Muscle layer of duodenum (tissue), 2 donors: Measurements from ENCODE around the gene PGPEP1.
"Not testable (repeated sequence)": the region's sequence is repeated elsewhere in the genome, so short reads cannot be mapped to it uniquely, and the experiment has no call there.

Experiments
- H3K27ac ChIP-seq: one replicate; pipeline ENCODE4 v1.7.0; 2013; ENCODE audit warnings: mild to moderate bottlenecking, low read length
- H3K27me3 ChIP-seq: one replicate; pipeline ENCODE4 v1.7.0; 2013; ENCODE audit warnings: low read depth, mild to moderate bottlenecking, control low read depth, low read length
- H3K36me3 ChIP-seq, 2 donors: one replicate each; pipeline ENCODE4 v1.7.0; 2013; ENCODE audit warnings: low read length in 2 of 2, control low read depth in 1 of 2, mild to moderate bottlenecking in 1 of 2; ENCODE audit not compliant: insufficient read depth in 2 of 2, control insufficient read depth in 1 of 2
- H3K4me1 ChIP-seq, 2 donors: one replicate each; pipeline ENCODE4 v1.7.0; 2013; ENCODE audit warnings: low read length in 2 of 2, mild to moderate bottlenecking in 2 of 2, control low read depth in 1 of 2, moderate library complexity in 1 of 2; ENCODE audit not compliant: insufficient read depth in 2 of 2, control insufficient read depth in 1 of 2
- H3K4me3 ChIP-seq, 2 donors: one replicate each; pipeline ENCODE4 v1.7.0; 2013; ENCODE audit warnings: low read length in 2 of 2, low read depth in 1 of 2, mild to moderate bottlenecking in 1 of 2
- H3K9me3 ChIP-seq, 2 donors: one replicate each; pipeline ENCODE4 v1.7.0; 2013; ENCODE audit warnings: low read length in 2 of 2, control low read depth in 1 of 2, mild to moderate bottlenecking in 1 of 2; ENCODE audit not compliant: control insufficient read depth in 1 of 2
- donor health status: healthy.

PGPEP1 gene

GRCh38 chr19:18339723-18340122 lies 675 bp upstream of the PGPEP1 start:
- H3K4me3 ChIP-seq: peak overlapping the region; percentile 78 to 94

DNA sequence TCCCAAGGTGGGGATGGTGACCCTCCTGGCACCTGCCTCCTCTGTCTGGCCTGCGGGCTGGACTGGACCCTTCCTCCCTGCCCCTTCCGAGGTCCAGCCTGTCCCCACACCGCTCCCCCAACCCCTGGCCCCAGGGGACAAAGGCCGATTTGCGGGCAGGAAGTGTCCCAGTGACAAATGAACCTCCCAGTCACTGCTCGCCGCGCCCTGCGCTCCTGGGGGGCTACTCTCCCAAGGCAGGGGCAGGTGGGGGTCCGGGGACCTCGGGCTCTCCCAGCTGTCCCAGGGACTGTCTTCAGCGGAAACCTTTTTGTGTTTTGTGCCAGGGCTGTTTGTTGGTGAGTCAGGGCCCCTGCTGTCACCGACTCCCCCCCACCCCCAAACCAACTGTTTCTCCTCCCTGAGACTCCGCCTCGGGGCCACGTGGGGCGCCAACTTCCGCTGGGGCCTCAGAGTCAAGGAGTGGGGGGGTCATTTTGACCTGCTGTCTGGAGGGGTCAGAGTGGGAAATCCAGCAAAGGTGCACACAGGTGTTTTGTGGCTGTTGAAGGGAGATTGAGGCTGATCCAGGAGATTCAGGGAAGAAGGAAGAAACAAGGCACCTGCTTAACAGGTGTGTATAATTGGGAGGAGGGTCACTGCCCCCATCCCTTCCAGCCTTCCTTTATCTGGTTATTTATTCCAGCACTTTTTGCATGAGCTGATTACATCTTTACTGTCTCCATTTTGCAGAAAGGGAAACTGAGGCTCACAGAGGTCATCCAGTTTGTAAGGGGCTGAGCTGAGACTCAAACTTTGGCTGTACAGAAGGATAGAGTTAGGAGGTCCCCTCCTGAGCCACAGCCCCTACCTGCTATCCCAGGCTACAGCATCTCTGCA lies 831 bp downstream of the PGPEP1 start:
- Histone ChIP-seq H3K4me1 (peaks cover 4 to 15% of the 10 kb centered on the region in 2 donors), H3K36me3 (peaks cover 0 to 9% of the 10 kb centered on the region in 2 donors), H3K9me3 (no peaks in the 10 kb centered on the region), H3K27me3 (no peaks in the 10 kb centered on the region), H3K4me3 (peak overlapping the region; percentile 78 to 94), H3K27ac (peak overlapping the region; percentile 69)

More at GRCh38 chr19:18339723-18340122, 675 bp upstream of the PGPEP1 start:
- no peaks in the 10 kb centered on the region for H3K27me3 ChIP-seq
- no peaks in the 10 kb centered on the region for H3K9me3 ChIP-seq
- peaks cover 4 to 15% of the 10 kb centered on the region in 2 donors for H3K4me1 ChIP-seq
- H3K27ac ChIP-seq: no peak overlapping the region
- peaks cover 0 to 5% of the 10 kb centered on the region in 2 donors for H3K36me3 ChIP-seq

DNA sequence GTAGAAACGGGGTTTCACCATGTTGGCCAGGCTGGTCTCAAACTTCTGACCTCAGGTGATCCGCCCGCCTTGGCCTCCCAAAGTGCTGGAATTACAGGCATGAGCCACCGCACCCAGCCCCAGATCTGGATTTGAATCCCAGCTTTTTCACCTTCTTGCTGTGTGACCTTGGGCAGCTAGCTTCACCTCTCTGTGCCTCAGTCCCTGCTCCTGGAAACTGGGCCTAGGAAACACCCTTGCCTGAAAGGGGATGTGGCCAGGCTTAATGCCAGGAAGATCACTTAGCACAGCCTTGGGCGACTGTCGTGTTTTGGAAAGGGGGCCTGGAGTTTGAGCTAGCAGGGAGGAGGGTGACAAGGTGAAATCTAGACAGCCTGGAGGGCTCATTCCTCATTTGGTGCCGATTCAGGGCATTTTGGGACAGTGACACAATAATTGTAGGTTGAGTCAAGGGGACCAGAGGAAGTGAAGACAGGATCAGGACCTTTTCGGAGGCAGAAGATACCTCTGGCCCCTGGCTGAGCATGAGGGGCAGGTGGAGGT lies 1.8 kb downstream of the PGPEP1 start:
- Histone ChIP-seq H3K27me3 (no peaks in the 10 kb centered on the region), H3K27ac (no peak overlapping the region), H3K9me3 (no peaks in the 10 kb centered on the region), H3K4me1 (peaks cover 4 to 15% of the 10 kb centered on the region in 2 donors), H3K4me3 (no peak overlapping the region), H3K36me3 (peaks cover 0 to 10% of the 10 kb centered on the region in 2 donors)

DNA sequence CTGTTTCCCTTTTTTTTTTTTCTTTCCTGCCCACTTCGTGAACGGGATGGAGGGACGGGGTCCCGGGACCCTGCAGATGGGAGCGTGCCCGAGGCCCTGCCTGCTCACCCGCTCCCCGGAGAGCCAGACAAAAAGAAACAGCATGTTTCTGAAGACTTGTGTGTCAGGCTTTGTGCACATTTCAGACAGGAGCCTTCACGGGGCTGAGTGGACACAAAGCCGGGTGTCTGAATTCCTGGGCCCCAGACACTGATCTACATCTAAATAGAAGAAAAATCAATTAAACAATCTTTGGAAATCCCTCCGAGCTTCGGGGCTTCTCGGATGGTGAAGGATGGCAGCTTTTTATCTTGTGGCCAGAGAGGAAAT lies 4.2 kb downstream of the PGPEP1 start:
- no peak overlapping the region for H3K4me3 ChIP-seq
- H3K27me3 ChIP-seq: no peaks in the 10 kb centered on the region
- no peaks in the 10 kb centered on the region for H3K9me3 ChIP-seq
- H3K36me3 ChIP-seq: peaks cover 0 to 10% of the 10 kb centered on the region in 2 donors
- H3K4me1 ChIP-seq: peaks cover 4 to 15% of the 10 kb centered on the region in 2 donors
- no peak overlapping the region for H3K27ac ChIP-seq

- no peak overlapping the region for H3K4me3 ChIP-seq
- no peaks in the 10 kb centered on the region for H3K27me3 ChIP-seq
- H3K36me3 ChIP-seq: peaks cover 1 to 10% of the 10 kb centered on the region in 2 donors
- H3K9me3 ChIP-seq: no peaks in the 10 kb centered on the region
- H3K4me1 ChIP-seq: peaks cover 4 to 11% of the 10 kb centered on the region in 2 donors
- H3K27ac ChIP-seq: no peak overlapping the region
Observed at GRCh38 chr19:18345296-18345695, 4.9 kb downstream of the PGPEP1 start.

GRCh38 chr19:18346091-18346490 lies 5.7 kb downstream of the PGPEP1 start:
- Histone ChIP-seq H3K27me3 (no peaks in the 10 kb centered on the region), H3K9me3 (no peaks in the 10 kb centered on the region), H3K4me1 (peaks cover 4 to 8% of the 10 kb centered on the region in 2 donors), H3K4me3 (no peak overlapping the region), H3K36me3 (peaks cover 3 to 10% of the 10 kb centered on the region in 2 donors), H3K27ac (no peak overlapping the region)

GRCh38 chr19:18348171-18348570 lies 7.8 kb downstream of the PGPEP1 start:
- peaks cover 3 to 10% of the 10 kb centered on the region in 2 donors for H3K36me3 ChIP-seq
- H3K4me3 ChIP-seq: no peak overlapping the region
- no peaks in the 10 kb centered on the region for H3K9me3 ChIP-seq
- H3K27ac ChIP-seq: no peak overlapping the region
- no peaks in the 10 kb centered on the region for H3K27me3 ChIP-seq
- H3K4me1 ChIP-seq: peaks cover 0 to 4% of the 10 kb centered on the region in 2 donors

- not testable (repeated sequence) for H3K9me3 ChIP-seq, H3K27ac ChIP-seq, H3K4me3 ChIP-seq, H3K27me3 ChIP-seq, H3K4me1 ChIP-seq
- peaks cover 3 to 10% of the 10 kb centered on the region in 2 donors for H3K36me3 ChIP-seq
Observed at GRCh38 chr19:18348818-18349339, 8.5 kb downstream of the PGPEP1 start.

- H3K36me3 ChIP-seq: peaks cover 3 to 6% of the 10 kb centered on the region in 2 donors
- no peak overlapping the region for H3K4me3 ChIP-seq
- no peaks in the 10 kb centered on the region for H3K4me1 ChIP-seq
Observed at GRCh38 chr19:18349524-18350128, 9.2 kb downstream of the PGPEP1 start.

GRCh38 chr19:18350490-18350889 lies 10.1 kb downstream of the PGPEP1 start:
- H3K9me3 ChIP-seq: no peaks in the 10 kb centered on the region
- H3K27ac ChIP-seq: no peak overlapping the region
- H3K36me3 ChIP-seq: peaks cover 5 to 7% of the 10 kb centered on the region in 2 donors
- no peak overlapping the region for H3K4me3 ChIP-seq
- no peaks in the 10 kb centered on the region for H3K27me3 ChIP-seq
- no peaks in the 10 kb centered on the region for H3K4me1 ChIP-seq

More at GRCh38 chr19:18349524-18350128, 9.2 kb downstream of the PGPEP1 start:
- Histone ChIP-seq H3K27me3 (no peaks in the 10 kb centered on the region), H3K27ac (no peak overlapping the region), H3K9me3 (no peaks in the 10 kb centered on the region)

DNA sequence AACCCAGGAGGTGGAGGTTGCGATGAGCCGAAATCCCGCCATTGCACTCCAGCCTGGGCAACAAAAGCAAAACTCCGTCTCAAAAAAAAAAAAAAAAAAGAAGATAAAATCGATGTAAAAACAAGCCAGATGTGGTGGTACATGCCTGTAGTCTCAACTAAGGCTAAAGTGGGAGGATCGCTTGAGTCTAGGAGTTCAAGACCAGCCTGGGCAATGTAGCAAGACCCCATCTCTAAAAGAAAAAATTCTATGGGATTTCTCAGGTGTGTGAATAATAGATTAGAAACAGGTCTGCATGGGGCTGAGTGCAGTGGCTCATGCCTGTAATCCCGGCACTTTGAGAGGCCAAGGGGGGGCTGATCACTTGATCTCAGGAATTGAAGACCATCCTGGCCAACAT lies 11.1 kb downstream of the PGPEP1 start:
- H3K4me3 ChIP-seq: no peak overlapping the region
- no peaks in the 10 kb centered on the region for H3K4me1 ChIP-seq
- no peaks in the 10 kb centered on the region for H3K9me3 ChIP-seq
- peaks cover 7 to 10% of the 10 kb centered on the region in 2 donors for H3K36me3 ChIP-seq
- H3K27me3 ChIP-seq: no peaks in the 10 kb centered on the region
- H3K27ac ChIP-seq: no peak overlapping the region
